B cell (primary cell): ENCODE results near the gene ITSN1.

Experiments used
- CTCF ChIP-seq: fragments of 200-600 bp; IDR thresholded peaks from one replicate; pipeline ENCODE4 v1.8.0; 2022; ENCODE audit warnings: antibody characterized with exemption, mild to moderate bottlenecking
- EZH2 ChIP-seq: IDR thresholded peaks from 2 replicates; pipeline ENCODE4 v1.6.1; 2012; ENCODE audit warnings: borderline replicate concordance, low read depth, mild to moderate bottlenecking, moderate library complexity, low read length; ENCODE audit not compliant: insufficient read depth, poor library complexity, severe bottlenecking

- TF ChIP-seq CTCF (no peak), EZH2 (no peak)
Observed at GRCh38 chr21:33893917-33894316, 251.6 kb downstream of the ITSN1 start.
